Keratinocyte (primary cell): ENCODE data around the gene SLF2. TPM values are rescaled to one million over a fixed set of nuclear protein-coding genes. Genes with fewer than 3 reads are reported as not detected.

Experiments
- DNase-seq: peaks from one replicate; pipeline ENCODE4 v3.0.0-alpha.2; 2011; ENCODE audit warnings: low read depth, missing footprints, low spot score
- FAIRE-seq: peaks from 2 replicates; lab custom pipeline; 2011; peaks lifted over from hg19 to GRCh38; lab: Jason Lieb, UNC
- H2AFZ ChIP-seq: 2 replicates; pipeline ENCODE4 v1.6.0; 2012; ENCODE audit warnings: low read length, control low read depth, inconsistent platforms; ENCODE audit not compliant: control insufficient read depth
- H3K27ac ChIP-seq: 2 replicates; pipeline ENCODE4 v1.5.1; 2011; ENCODE audit warnings: low read length; ENCODE audit not compliant: control insufficient read depth, insufficient read depth
- H3K27me3 ChIP-seq: 3 replicates; pipeline ENCODE4 v1.6.0; 2011; ENCODE audit warnings: low read length; ENCODE audit not compliant: control insufficient read depth, insufficient read depth; ENCODE audit errors: extremely low read depth
- H3K36me3 ChIP-seq, 2 experiments: 2 replicates in 1 of 2; 3 replicates in 1 of 2; pipeline ENCODE4 v1.5.1; 2011; ENCODE audit warnings: low read length in 2 of 2, mild to moderate bottlenecking in 1 of 2; ENCODE audit not compliant: control insufficient read depth in 2 of 2, insufficient read depth in 2 of 2; ENCODE audit errors: extremely low read depth in 1 of 2
- H3K4me1 ChIP-seq: 3 replicates; pipeline ENCODE4 v1.5.1; 2011; ENCODE audit warnings: low read length; ENCODE audit not compliant: control insufficient read depth, insufficient read depth; ENCODE audit errors: extremely low read depth
- H3K4me2 ChIP-seq: 3 replicates; pipeline ENCODE4 v1.6.0; 2011; ENCODE audit warnings: low read depth, low read length; ENCODE audit not compliant: control insufficient read depth, insufficient read depth; ENCODE audit errors: extremely low read depth
- H3K4me3 ChIP-seq, 3 experiments: fragments of 200-600 bp in 1 of 3; sonication (generic) in 1 of 3; 2 replicates in 2 of 3; 3 replicates in 1 of 3; pipeline ENCODE4 v1.5.1; 2011 to 2016; ENCODE audit warnings: low read length in 3 of 3, mild to moderate bottlenecking in 3 of 3, control low read depth in 2 of 3, inconsistent platforms in 1 of 3, low read depth in 1 of 3, mixed read lengths in 1 of 3, mixed run types in 1 of 3, moderate library complexity in 1 of 3; ENCODE audit not compliant: control insufficient read depth in 2 of 3, insufficient read depth in 2 of 3; ENCODE audit errors: extremely low read depth in 1 of 3
- H3K79me2 ChIP-seq: 2 replicates; pipeline ENCODE4 v1.6.0; 2012; ENCODE audit warnings: low read length; ENCODE audit not compliant: control insufficient read depth, insufficient read depth
- H3K9ac ChIP-seq: 3 replicates; pipeline ENCODE4 v1.6.0; 2011; ENCODE audit warnings: low read length; ENCODE audit not compliant: control insufficient read depth, insufficient read depth; ENCODE audit errors: extremely low read depth
- H3K9me1 ChIP-seq: 3 replicates; pipeline ENCODE4 v1.6.0; 2011; ENCODE audit warnings: low read length; ENCODE audit not compliant: control insufficient read depth, insufficient read depth; ENCODE audit errors: extremely low read depth
- H3K9me3 ChIP-seq: 2 replicates; pipeline ENCODE4 v1.5.1; 2012; ENCODE audit warnings: low read depth, low read length; ENCODE audit not compliant: control insufficient read depth
- H4K20me1 ChIP-seq: 3 replicates; pipeline ENCODE4 v1.6.0; 2011; ENCODE audit warnings: low read length; ENCODE audit not compliant: control insufficient read depth, insufficient read depth; ENCODE audit errors: extremely low read depth
- CTCF ChIP-seq, 3 experiments: IDR thresholded peaks in 1 of 3; conservative IDR thresholded peaks in 1 of 3; optimal IDR thresholded peaks in 1 of 3; 2 replicates in 2 of 3; 3 replicates in 1 of 3; pipeline versions ENCODE3 to v1.5.1; 2011; ENCODE audit warnings: low read length in 3 of 3, mild to moderate bottlenecking in 3 of 3, moderate library complexity in 2 of 3, control low read depth in 1 of 3, inconsistent platforms in 1 of 3; ENCODE audit not compliant: insufficient read depth in 2 of 3; ENCODE audit errors: extremely low read depth in 1 of 3
- EZH2 ChIP-seq: IDR thresholded peaks from one replicate; pipeline ENCODE4 v1.6.1; 2012; ENCODE audit warnings: inconsistent platforms, mild to moderate bottlenecking, low read length, moderate library complexity
- dilution Hi-C: fragments of 300-500 bp; cut with MboI; formaldehyde crosslinking; loops from one replicate; pipeline ENCODE4 v1.7.0; 2020; ENCODE audit warnings: low sequenced_read_pairs; ENCODE audit not compliant: extremely low pct_ligation_motif_present
- polyA plus RNA-seq, 5 experiments: library from polyadenylated mRNA; depleted of rRNA in 3 of 5; stranded (reverse) in 3 of 5; stranded (forward) in 1 of 5; unstranded in 1 of 5; fragments of >200 nt; gene quantifications; 1 replicate in 1 of 5; 2 replicates in 3 of 5; 3 replicates in 1 of 5; pipeline versions ENCODE4 v1.2.1 to v1.2.3, GENCODE V29; 2011 to 2012; ENCODE audit warnings: missing spikeins in 2 of 5, low read depth in 1 of 5, low replicate concordance in 1 of 5

SLF2 gene
- polyA plus RNA-seq, 1 donor (not counting 4 experiments of a cell fraction or from before 2014, with no cell fraction given), result 7.1 TPM

DNA sequence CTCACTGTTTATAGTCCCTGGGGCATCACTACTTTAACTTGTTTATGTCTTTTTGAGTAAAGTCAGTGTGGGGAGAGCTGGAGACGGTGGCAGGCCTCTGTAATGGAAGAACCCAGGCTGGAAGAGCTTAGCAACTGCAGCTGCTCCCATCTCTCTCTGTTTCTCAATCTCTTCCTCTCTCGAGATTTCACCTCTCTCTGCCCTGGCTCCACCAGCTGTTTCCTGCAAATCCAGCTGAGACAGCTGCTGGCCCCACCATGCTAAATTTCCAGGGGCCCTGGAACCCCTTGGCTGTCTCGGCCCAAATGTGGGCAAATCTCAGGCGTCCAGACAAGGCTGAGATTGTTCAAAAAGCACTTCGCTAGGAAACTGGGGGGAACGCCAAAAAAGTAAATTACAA is 25.8 kb upstream of the SLF2 start:
- Histone ChIP-seq H3K4me1 (peaks cover 33% of the 10 kb centered on the region), H3K4me3 (no peak overlapping the region), H3K27ac (no peak overlapping the region), H3K9me1 (no peaks in the 10 kb centered on the region), H3K36me3 (no peaks in the 10 kb centered on the region), H3K9ac (no peak overlapping the region), H2AFZ (no peak overlapping the region), H3K9me3 (no peaks in the 10 kb centered on the region), H3K4me2 (no peak overlapping the region), H3K27me3 (peaks cover 5% of the 10 kb centered on the region), H4K20me1 (no peaks in the 10 kb centered on the region), H3K79me2 (no peaks in the 10 kb centered on the region)
- no peak for DNase-seq
- dilution Hi-C loops, result loop anchor here (25.0 kb wide), 1 partner anchor 325 kb away; no protein-coding TSS in a partner anchor
- no peak for TF ChIP-seq CTCF (optimal IDR thresholded peaks at IDR 0.05 in 1 of 3, IDR thresholded peaks at IDR 0.05 in 1 of 3, conservative IDR thresholded peaks at IDR 0.05 in 1 of 3; ENCODE audit: extremely low read depth in 1 of 3, insufficient read depth in 2 of 3, low read length in 3 of 3)
- no peak for TF ChIP-seq EZH2
- FAIRE-seq, result no peak

- Histone ChIP-seq H3K4me2 (no peak overlapping the region), H3K9me1 (no peaks in the 10 kb centered on the region), H3K79me2 (no peaks in the 10 kb centered on the region), H4K20me1 (no peaks in the 10 kb centered on the region), H3K36me3 (no peaks in the 10 kb centered on the region), H3K4me1 (peaks cover 33% of the 10 kb centered on the region), H3K9me3 (no peaks in the 10 kb centered on the region), H3K4me3 (no peak overlapping the region), H3K27me3 (peaks cover 5% of the 10 kb centered on the region), H2AFZ (no peak overlapping the region), H3K27ac (no peak overlapping the region), H3K9ac (no peak overlapping the region)
- dilution Hi-C loops, result loop anchor here (25.0 kb wide), 1 partner anchor 326 kb away; no protein-coding TSS in a partner anchor
- DNase-seq (no peak), FAIRE-seq (no peak)
- TF ChIP-seq CTCF (optimal IDR thresholded peaks at IDR 0.05 in 1 of 3, IDR thresholded peaks at IDR 0.05 in 1 of 3, conservative IDR thresholded peaks at IDR 0.05 in 1 of 3; ENCODE audit: extremely low read depth in 1 of 3, insufficient read depth in 2 of 3, low read length in 3 of 3) (no peak), EZH2 (no peak)
These were observed 24.9 kb upstream of the SLF2 start for GRCh38 chr10:100887761-100888296.
